Dendritic cell treated with granulocyte-macrophage colony-stimulating factor and Interleukin-4, amounts not matched to agents 40 ng/mL and 50 ng/mL, for 4 days (primary cell): ENCODE data around the gene ARID3A.

Source experiments
- H3K27ac Mint-ChIP-seq: one replicate; pipeline ENCODE4 v1.8.0; 2022; ENCODE audit warnings: mild to moderate bottlenecking, mixed read lengths
- H3K27me3 Mint-ChIP-seq: one replicate; pipeline ENCODE4 v1.8.0; 2022; ENCODE audit warnings: mild to moderate bottlenecking, mixed read lengths
- H3K36me3 Mint-ChIP-seq: one replicate; pipeline ENCODE4 v1.8.0; 2022; ENCODE audit warnings: low read depth, mixed read lengths
- H3K4me1 Mint-ChIP-seq: one replicate; pipeline ENCODE4 v1.8.0; 2022; ENCODE audit warnings: low read depth, mixed read lengths
- H3K4me3 Mint-ChIP-seq: one replicate; pipeline ENCODE4 v1.8.0; 2022; ENCODE audit warnings: mild to moderate bottlenecking, moderate library complexity, mixed read lengths
- H3K9me3 Mint-ChIP-seq: one replicate; pipeline ENCODE4 v1.8.0; 2022; ENCODE audit warnings: mixed read lengths
- intact Hi-C: fragments of 100-400 bp; cut with micrococcal nuclease; formaldehyde crosslinking; loops from one replicate; pipeline ENCODE4 v1.15.0; 2022

The ARID3A gene

GRCh38 chr19:973726-974563 is 48.1 kb downstream of the ARID3A start:
- intact Hi-C loops: no loop called here
- Mint-ChIP-seq H3K4me3 (no peak overlapping the region), H3K4me1 (no peaks in the 10 kb centered on the region), H3K9me3 (no peaks in the 10 kb centered on the region), H3K36me3 (peaks cover 80% of the 10 kb centered on the region), H3K27me3 (no peaks in the 10 kb centered on the region), H3K27ac (no peak overlapping the region)

DNA sequence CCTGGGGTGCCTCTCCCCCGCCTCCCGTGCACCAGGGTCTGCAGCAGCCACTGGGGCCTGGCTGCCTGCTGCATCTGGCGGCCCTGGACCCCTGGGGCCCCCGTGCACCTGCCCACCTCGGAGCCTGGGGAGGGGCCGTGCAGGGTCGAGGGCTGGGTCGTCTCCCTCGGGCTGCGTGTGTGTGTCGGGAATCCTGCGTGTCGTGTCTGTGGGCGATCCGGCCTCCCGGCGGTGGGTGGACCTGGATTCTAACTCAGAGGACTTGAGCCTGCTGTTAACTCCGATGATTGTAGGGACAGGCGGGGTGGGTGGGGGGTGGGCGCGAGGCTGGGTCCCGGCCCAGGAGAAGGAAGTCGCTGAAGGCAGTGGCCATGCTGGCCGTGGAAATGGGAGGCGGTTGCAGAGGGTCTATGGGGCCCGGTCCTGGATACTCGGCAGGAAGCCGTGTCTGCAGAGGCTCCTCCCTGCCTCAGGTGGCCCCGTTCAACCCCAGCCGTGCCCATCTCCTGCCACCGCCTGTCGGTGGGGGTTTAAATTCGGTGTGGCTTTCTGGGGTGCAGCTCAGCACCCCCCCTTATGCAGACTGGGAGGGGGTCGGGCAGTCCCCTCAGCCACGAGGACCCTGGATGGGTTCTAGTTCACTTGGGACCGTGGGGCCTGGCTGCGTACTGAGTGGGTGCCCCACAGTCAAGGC is 48.9 kb downstream of the ARID3A start:
- Mint-ChIP-seq H3K4me3 (no peak overlapping the region), H3K36me3 (peaks cover 72% of the 10 kb centered on the region), H3K4me1 (no peaks in the 10 kb centered on the region), H3K27ac (no peak overlapping the region), H3K27me3 (no peaks in the 10 kb centered on the region), H3K9me3 (no peaks in the 10 kb centered on the region)
- intact Hi-C loops: no loop called here

DNA sequence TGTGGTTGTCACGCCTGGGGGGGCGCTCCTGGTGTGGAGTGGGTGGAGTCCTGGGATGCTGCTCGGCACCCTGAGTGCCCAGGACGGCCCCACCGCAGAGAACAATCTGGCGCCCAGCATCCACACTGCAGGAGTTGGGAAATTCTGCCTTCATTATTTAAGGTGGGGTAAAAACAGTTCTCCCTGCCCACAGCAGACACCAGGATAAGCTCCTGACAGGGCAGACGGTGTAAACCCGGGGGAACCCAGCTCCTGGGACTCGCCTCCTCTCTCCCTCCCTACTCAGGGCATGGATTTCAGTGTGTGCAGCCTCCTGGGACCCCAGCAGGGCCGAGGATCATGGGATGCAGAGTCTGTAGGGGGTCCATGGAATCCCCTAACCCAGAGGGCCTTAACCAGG is 50.6 kb downstream of the ARID3A start:
- H3K4me1 Mint-ChIP-seq: peaks cover 12% of the 10 kb centered on the region

DNA sequence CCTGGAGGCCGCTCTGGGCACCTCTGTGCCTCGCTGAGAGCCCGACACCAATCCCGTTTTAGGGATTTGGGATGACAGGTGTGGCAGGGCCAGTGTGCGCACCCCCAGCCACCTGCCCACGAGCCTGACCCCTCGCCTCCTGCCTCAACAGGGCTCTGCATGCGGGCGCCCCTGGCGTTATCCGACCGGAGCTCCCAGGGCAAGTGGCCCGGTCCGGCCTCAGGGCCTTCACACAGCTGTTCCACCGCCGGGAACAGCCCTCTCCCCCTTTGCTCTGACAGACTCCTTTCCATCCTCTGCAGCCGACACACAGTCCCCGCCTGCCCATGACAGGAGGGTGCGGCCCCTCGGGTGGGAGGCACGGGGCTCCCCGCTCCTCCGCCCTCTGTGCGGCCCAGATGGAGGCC is 51.2 kb downstream of the ARID3A start:
- no peaks in the 10 kb centered on the region for H3K9me3 Mint-ChIP-seq

More for the DNA sequence above, 50.6 kb downstream of the ARID3A start:
- intact Hi-C loops: no loop called here
- H3K9me3 Mint-ChIP-seq: no peaks in the 10 kb centered on the region
- H3K36me3 Mint-ChIP-seq: peaks cover 55% of the 10 kb centered on the region
- H3K27me3 Mint-ChIP-seq: no peaks in the 10 kb centered on the region
- H3K27ac Mint-ChIP-seq: peak overlapping the region; percentile 45
- H3K4me3 Mint-ChIP-seq: no peak overlapping the region

GRCh38 chr19:979318-979741 is 53.5 kb downstream of the ARID3A start:
- no peaks in the 10 kb centered on the region for H3K9me3 Mint-ChIP-seq
- H3K36me3 Mint-ChIP-seq: peaks cover 29% of the 10 kb centered on the region
- peaks cover 24% of the 10 kb centered on the region for H3K4me1 Mint-ChIP-seq
- no peaks in the 10 kb centered on the region for H3K27me3 Mint-ChIP-seq
- H3K27ac Mint-ChIP-seq: no peak overlapping the region
- H3K4me3 Mint-ChIP-seq: no peak overlapping the region
- intact Hi-C loops: no loop called here

More for the DNA sequence above, 51.2 kb downstream of the ARID3A start:
- H3K36me3 Mint-ChIP-seq: peaks cover 49% of the 10 kb centered on the region
- H3K27ac Mint-ChIP-seq: peak overlapping the region; percentile 45
- intact Hi-C loops: no loop called here
- peaks cover 12% of the 10 kb centered on the region for H3K4me1 Mint-ChIP-seq
- H3K4me3 Mint-ChIP-seq: no peak overlapping the region
- no peaks in the 10 kb centered on the region for H3K27me3 Mint-ChIP-seq

GRCh38 chr19:980133-980998 is 54.5 kb downstream of the ARID3A start:
- peak overlapping the region; percentile 60 for H3K27ac Mint-ChIP-seq
- H3K9me3 Mint-ChIP-seq: no peaks in the 10 kb centered on the region
- peaks cover 35% of the 10 kb centered on the region for H3K4me1 Mint-ChIP-seq
- intact Hi-C loops: loop anchor here (5.0 kb wide), 1 partner anchor 118 kb away; no protein-coding TSS in a partner anchor
- H3K36me3 Mint-ChIP-seq: peaks cover 22% of the 10 kb centered on the region
- peak overlapping the region; percentile 17 for H3K4me3 Mint-ChIP-seq
- H3K27me3 Mint-ChIP-seq: no peaks in the 10 kb centered on the region

GRCh38 chr19:982567-983170 is 56.8 kb downstream of the ARID3A start:
- H3K27me3 Mint-ChIP-seq: no peaks in the 10 kb centered on the region
- peak overlapping the region; percentile 58 for H3K4me3 Mint-ChIP-seq
- no peaks in the 10 kb centered on the region for H3K9me3 Mint-ChIP-seq
- no peak overlapping the region for H3K27ac Mint-ChIP-seq
- peaks cover 40% of the 10 kb centered on the region for H3K4me1 Mint-ChIP-seq
- H3K36me3 Mint-ChIP-seq: peaks cover 29% of the 10 kb centered on the region
- intact Hi-C loops: loop anchor here (1.0 to 5.0 kb wide), 2 partner anchors 61 to 120 kb away; no protein-coding TSS in a partner anchor

DNA sequence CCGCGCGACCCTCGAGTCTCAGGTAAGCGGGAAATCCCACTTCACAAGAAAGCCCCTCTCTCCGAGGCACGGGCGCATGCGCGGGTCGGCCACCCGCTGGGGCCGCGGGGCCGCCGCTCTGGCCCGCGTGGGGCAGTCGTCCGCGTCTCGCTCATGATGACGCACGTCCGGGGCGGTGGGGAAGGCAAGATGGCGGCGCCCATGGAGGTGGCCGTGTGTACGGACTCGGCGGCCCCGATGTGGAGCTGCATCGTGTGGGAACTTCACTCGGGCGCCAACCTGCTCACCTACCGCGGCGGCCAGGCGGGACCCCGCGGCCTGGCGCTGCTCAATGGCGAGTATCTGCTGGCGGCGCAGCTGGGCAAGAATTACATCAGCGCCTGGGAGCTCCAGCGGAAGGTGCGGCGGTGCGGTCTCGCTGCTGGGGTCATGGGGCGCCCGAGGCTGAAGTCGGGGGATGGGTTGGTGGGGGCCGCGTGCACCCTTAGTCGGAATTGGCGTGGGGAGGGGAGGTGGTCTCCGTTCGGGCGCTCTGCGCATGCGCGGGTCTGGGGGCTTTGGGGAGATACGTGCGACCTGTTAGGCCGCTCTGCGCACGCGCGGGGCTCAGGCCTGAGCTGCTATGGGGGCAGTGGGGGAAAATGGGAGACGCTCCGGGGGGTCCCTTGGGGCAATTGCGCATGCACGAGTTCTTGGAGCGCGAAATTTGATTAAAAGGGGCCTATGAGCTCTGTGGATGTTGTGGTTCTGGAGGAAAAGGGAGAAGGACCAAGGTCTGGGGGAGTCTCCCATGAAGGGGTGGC is 58.5 kb downstream of the ARID3A start, which contains the start of gene WDR18:
WDR18 (plus strand) TSS at position 181 of the 803 bp plus-strand sequence; CDS start at position 190, 9 bp downstream.
- Mint-ChIP-seq H3K4me1 (peaks cover 52% of the 10 kb centered on the region), H3K27me3 (no peaks in the 10 kb centered on the region), H3K4me3 (peak within 1 kb of the TSS; percentile 92), H3K27ac (peak within 1 kb of the TSS; percentile 95), H3K9me3 (no peaks in the 10 kb centered on the region), H3K36me3 (peaks cover 46% of the 10 kb centered on the region)
- intact Hi-C loops: loop anchor here (5.0 kb wide), 1 partner anchor 122 kb away; no protein-coding TSS in a partner anchor

DNA sequence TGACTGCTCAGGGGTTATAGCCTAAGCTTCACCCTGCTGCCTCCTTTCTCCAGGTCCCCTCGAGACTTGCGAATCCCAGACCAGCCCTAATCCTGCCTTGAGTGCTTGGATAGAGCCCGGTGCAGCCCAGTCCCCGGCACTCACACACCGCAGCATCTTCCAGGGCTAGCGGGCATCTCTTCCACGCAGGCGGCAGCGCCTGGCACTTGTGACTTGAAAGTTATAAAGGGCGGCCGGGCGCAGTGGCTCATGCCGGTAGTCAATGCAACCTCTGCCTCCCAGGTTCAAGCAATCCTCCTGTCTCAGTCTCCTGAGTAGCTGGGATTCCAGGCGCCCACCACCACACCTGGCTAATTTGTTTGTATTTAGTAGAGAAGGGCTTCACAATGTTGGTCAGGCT is 60.2 kb downstream of the ARID3A start:
- H3K27me3 Mint-ChIP-seq: no peaks in the 10 kb centered on the region
- H3K36me3 Mint-ChIP-seq: peaks cover 63% of the 10 kb centered on the region
- H3K4me3 Mint-ChIP-seq: no peak overlapping the region
- no peaks in the 10 kb centered on the region for H3K9me3 Mint-ChIP-seq
- peaks cover 40% of the 10 kb centered on the region for H3K4me1 Mint-ChIP-seq
- intact Hi-C loops: no loop called here
- H3K27ac Mint-ChIP-seq: no peak overlapping the region

DNA sequence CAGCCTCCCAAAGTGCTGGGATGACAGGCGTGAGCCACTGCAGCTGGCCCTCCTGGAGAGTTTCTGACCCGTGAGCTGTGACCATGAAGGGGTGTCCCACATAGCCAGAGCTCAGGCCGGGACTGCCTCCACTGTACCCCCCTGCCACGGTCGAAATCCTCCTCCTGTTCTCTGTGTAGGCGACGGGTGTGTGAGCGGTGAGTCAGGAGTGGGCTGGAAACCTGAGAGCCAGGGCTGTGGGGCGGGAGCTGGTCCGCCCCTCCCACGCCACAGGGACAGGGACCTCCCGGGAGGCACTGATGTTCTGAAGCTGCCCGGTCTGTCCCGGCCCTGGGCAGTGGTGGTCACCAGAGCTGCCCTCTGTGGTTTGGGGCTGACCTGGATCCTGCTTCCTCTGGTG is 62.2 kb downstream of the ARID3A start:
- H3K9me3 Mint-ChIP-seq: no peaks in the 10 kb centered on the region
- intact Hi-C loops: no loop called here
- peaks cover 80% of the 10 kb centered on the region for H3K36me3 Mint-ChIP-seq
- H3K4me3 Mint-ChIP-seq: no peak overlapping the region
- H3K27me3 Mint-ChIP-seq: no peaks in the 10 kb centered on the region
- H3K4me1 Mint-ChIP-seq: peaks cover 37% of the 10 kb centered on the region
- H3K27ac Mint-ChIP-seq: no peak overlapping the region

GRCh38 chr19:988510-988909 is 62.7 kb downstream of the ARID3A start:
- H3K27ac Mint-ChIP-seq: no peak overlapping the region
- H3K4me3 Mint-ChIP-seq: no peak overlapping the region
- intact Hi-C loops: no loop called here

GRCh38 chr19:989381-990081 is 63.7 kb downstream of the ARID3A start:
- Mint-ChIP-seq H3K4me3 (no peak overlapping the region), H3K4me1 (peaks cover 25% of the 10 kb centered on the region), H3K9me3 (no peaks in the 10 kb centered on the region), H3K27ac (no peak overlapping the region), H3K36me3 (peaks cover 90% of the 10 kb centered on the region), H3K27me3 (peaks cover under 1% of the 10 kb centered on the region)
- intact Hi-C loops: no loop called here

More at GRCh38 chr19:988510-988909, 62.7 kb downstream of the ARID3A start:
- Mint-ChIP-seq H3K36me3 (peaks cover 85% of the 10 kb centered on the region), H3K27me3 (no peaks in the 10 kb centered on the region), H3K9me3 (no peaks in the 10 kb centered on the region), H3K4me1 (peaks cover 33% of the 10 kb centered on the region)
